A549 (cell line): Measurements from ENCODE around the gene RTKN2.

Source experiments
- BCL3 ChIP-seq: fragments of >200 bp; sonication (Bioruptor Twin); formaldehyde crosslinking; IDR thresholded peaks from 3 replicates; pipeline ENCODE4 v1.6.1; 2016
- CTCF ChIP-seq: fragments of >200 bp; sonication (Bioruptor Twin); formaldehyde crosslinking; IDR thresholded peaks from 3 replicates; pipeline ENCODE4 v1.5.1; 2016
- ELK1 ChIP-seq: fragments of 150-350 bp; IDR thresholded peaks from 2 replicates; pipeline ENCODE4 v1.6.1; 2014; ENCODE audit warnings: low read depth, mild to moderate bottlenecking, low read length
- FOSL2 ChIP-seq, 2 experiments: fragments of 450-650 bp in 1 of 2; fragments of >200 bp in 1 of 2; sonication (Bioruptor Twin) in 1 of 2; formaldehyde crosslinking; IDR thresholded peaks; 2 replicates each; pipeline versions ENCODE4 v1.5.0 to v1.6.1; 2016 to 2020; ENCODE audit warnings: mild to moderate bottlenecking in 1 of 2, moderate library complexity in 1 of 2
- MYC ChIP-seq: IDR thresholded peaks from 2 replicates; pipeline ENCODE4 v1.6.1; 2012; ENCODE audit warnings: mild to moderate bottlenecking, inconsistent platforms, low read length, improper control_type of control experiment, borderline replicate concordance
- POLR2A ChIP-seq: IDR thresholded peaks from 2 replicates; pipeline ENCODE4 v1.6.1; 2012; ENCODE audit warnings: mild to moderate bottlenecking, low read length
- RAD21 ChIP-seq, 2 experiments: fragments of >200 bp in 1 of 2; sonication (Bioruptor Twin) in 1 of 2; formaldehyde crosslinking in 1 of 2; IDR thresholded peaks in 1 of 2; conservative IDR thresholded peaks in 1 of 2; 2 replicates in 1 of 2; 3 replicates in 1 of 2; pipeline ENCODE4 v1.6.1; 2012 to 2018; ENCODE audit warnings: inconsistent platforms in 1 of 2
- RCOR1 ChIP-seq: fragments of 150-350 bp; IDR thresholded peaks from 2 replicates; pipeline ENCODE4 v1.6.1; 2014; ENCODE audit warnings: antibody characterized with exemption, low read length, low read depth
- RFX5 ChIP-seq: fragments of 450-650 bp; IDR thresholded peaks from 2 replicates; pipeline ENCODE4 v1.7.1; 2014; ENCODE audit warnings: antibody characterized with exemption, mild to moderate bottlenecking, moderate library complexity
- USF2 ChIP-seq: fragments of 450-650 bp; IDR thresholded peaks from 2 replicates; pipeline ENCODE4 v1.6.1; 2014; ENCODE audit warnings: antibody characterized with exemption
- ZSCAN20 ChIP-seq: fragments of 250-450 bp; sonication (Bioruptor Pico); IDR thresholded peaks from 2 replicates; pipeline ENCODE4 v1.8.0; 2022; ENCODE audit warnings: mild to moderate bottlenecking, moderate library complexity

- TF ChIP-seq BCL3, result no peak
- TF ChIP-seq RCOR1, result no peak
- TF ChIP-seq RAD21 (conservative IDR thresholded peaks at IDR 0.05 in 1 of 2, IDR thresholded peaks at IDR 0.05 in 1 of 2), result no peak
- no peak for TF ChIP-seq CTCF
- no peak for TF ChIP-seq MYC
- no peak for TF ChIP-seq ELK1
- no peak for TF ChIP-seq POLR2A
- TF ChIP-seq ZSCAN20 (CRISPR knock-in tag), result no peak
- TF ChIP-seq FOSL2 (IDR thresholded peaks at IDR 0.05), result no peak
- TF ChIP-seq FOSL2 (CRISPR knock-in tag; IDR thresholded peaks at IDR 0.05), result no peak
- no peak for TF ChIP-seq USF2
- no peak for TF ChIP-seq RFX5
These were observed 73.5 kb downstream of the RTKN2 start for GRCh38 chr10:62194924-62195674.
